DOHH2 (cell line): ENCODE data around the gene COL1A1.

Experiments
- CTCF ChIP-seq: fragments of 200-600 bp; sonication (generic); IDR thresholded peaks from one replicate; pipeline ENCODE4 v1.5.1; 2014; ENCODE audit warnings: antibody characterized with exemption, mild to moderate bottlenecking, low read depth, low read length; ENCODE audit not compliant: poor library complexity, severe bottlenecking
- EZH2phosphoT487 ChIP-seq: fragments of 200-600 bp; sonication (generic); IDR thresholded peaks from 2 replicates; pipeline ENCODE4 v1.6.1; 2017; ENCODE audit warnings: borderline replicate concordance, mild to moderate bottlenecking, antibody characterized with exemption, low read length, moderate library complexity, mixed read lengths

GRCh38 chr17:50165867-50166517 lies 35.4 kb downstream of the COL1A1 start, which contains the start of gene SGCA:
- TF ChIP-seq CTCF (no peak), EZH2phosphoT487 (no peak)
